NCI-H1417 treated with DMSO at 0.1 percent for 48 hours (cell line): ENCODE measurements around the gene SP2.

Experiments
- DNase-seq: peaks from one replicate; lab custom pipeline; 2025; lab: John Stamatoyannopoulos, UW

SP2 gene

DNA sequence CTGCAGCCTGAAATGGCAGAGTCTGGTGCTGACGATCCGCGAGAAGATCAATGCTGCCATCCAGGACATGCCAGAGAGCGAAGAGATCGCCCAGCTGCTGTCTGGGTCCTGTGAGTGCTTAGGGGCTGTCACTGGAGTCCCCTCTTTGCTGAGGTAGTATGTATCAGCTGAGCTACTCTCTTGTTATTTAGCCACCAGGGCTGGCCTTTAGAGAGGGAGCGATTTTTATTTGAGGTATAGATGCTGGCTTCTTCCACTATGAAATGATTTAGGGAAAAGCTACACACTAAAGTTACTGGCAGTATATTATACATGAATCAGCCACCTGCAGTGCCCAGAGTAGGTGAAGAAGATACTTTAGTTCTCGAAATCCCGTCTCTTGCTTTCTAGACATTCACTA is 77.5 kb downstream of the SP2 start:
- no peak for DNase-seq

DNA sequence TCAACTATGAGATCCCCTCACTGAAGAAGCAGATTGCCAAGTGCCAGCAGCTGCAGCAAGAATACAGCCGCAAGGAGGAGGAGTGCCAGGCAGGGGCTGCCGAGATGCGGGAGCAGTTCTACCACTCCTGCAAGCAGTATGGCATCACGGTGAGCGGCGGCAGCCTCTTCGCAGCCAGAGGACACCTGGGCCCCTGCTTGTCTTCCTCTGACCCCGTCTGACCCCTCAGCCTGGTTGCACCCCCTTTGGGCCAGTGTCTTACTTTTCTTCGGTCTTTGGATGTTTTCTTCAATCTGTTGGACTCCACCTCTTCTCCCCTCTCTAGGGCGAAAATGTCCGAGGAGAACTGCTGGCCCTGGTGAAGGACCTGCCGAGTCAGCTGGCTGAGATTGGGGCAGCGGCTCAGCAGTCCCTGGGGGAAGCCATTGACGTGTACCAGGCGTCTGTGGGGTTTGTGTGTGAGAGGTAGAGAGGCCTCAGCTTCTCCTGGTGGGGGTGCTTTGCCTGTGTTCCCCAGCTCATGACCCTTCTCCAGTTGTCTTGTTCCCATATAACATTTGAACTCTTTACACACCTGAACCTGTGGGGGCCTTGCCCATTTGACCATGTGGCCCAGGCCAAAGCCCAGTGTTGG is 79.3 kb downstream of the SP2 start:
- no peak for DNase-seq

DNA sequence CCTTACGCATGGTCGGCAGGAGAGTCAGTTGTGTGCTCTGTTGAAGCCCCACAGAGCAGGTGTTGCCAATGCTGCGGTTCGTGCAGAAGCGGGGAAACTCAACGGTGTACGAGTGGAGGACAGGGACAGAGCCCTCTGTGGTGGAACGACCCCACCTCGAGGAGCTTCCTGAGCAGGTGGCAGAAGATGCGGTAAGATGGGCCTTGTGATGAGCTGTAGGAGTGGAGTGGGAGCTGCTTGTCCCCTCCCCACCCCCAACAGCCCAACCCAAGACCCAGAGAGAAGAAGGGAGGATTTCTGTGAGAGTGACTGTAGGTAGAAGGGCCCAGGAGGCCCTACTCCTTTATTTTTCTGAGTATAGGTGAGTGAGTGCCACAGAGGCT is 79.8 kb downstream of the SP2 start:
- no peak for DNase-seq

DNA sequence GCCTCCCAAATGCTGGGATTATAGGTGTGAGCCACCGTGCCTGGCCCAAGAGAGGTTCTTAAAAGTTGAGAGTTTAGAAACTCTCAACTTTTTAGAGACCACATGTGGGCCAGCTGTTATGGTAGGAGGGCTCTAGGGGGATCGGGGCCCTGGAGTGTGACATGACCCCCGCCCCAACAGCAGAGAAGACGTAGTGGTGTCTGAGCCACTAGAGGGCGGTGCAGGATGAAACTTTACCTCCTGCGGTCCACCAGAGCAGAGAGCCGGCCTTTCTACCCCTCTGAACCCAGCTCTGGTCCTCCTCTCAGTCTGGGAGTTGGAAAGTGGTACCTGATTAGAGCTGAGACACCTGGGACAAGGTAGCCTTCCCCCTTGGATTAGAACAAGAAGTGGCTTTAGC is 82.3 kb downstream of the SP2 start:
- DNase-seq = peak; percentile 44
